Measurements from ENCODE around the gene NAPG. TPM values are rescaled to one million over a fixed set of nuclear protein-coding genes. Genes with fewer than 3 reads are reported as not detected.
"Not testable (repeated sequence)": the region's sequence is repeated elsewhere in the genome, so short reads cannot be mapped to it uniquely, and the experiment has no call there.

NAPG gene
- total RNA-seq, 1 donor from 2014 or later: 28.3 TPM

GRCh38 chr18:10563886-10564285 is 38.1 kb downstream of the NAPG start:
- H3K4me3 Mint-ChIP-seq (ENCODE audit: unreplicated experiment): no peak overlapping the region
- peaks cover 10% of the 10 kb centered on the region for H3K4me1 Mint-ChIP-seq (ENCODE audit: unreplicated experiment)
- H3K36me3 Mint-ChIP-seq (ENCODE audit: unreplicated experiment): no peaks in the 10 kb centered on the region
- TF ChIP-seq CTCF (IDR thresholded peaks at IDR 0.05): no peak
- no peak overlapping the region for H3K27ac Mint-ChIP-seq (ENCODE audit: unreplicated experiment)
- H3K27me3 Mint-ChIP-seq (ENCODE audit: unreplicated experiment): no peaks in the 10 kb centered on the region
- H3K9me3 Mint-ChIP-seq (ENCODE audit: unreplicated experiment): no peaks in the 10 kb centered on the region
- DNase-seq (ENCODE audit: extremely low spot score, unreplicated experiment): no peak

- H3K4me1 Mint-ChIP-seq (ENCODE audit: unreplicated experiment): peaks cover 8% of the 10 kb centered on the region
- H3K36me3 Mint-ChIP-seq (ENCODE audit: unreplicated experiment): no peaks in the 10 kb centered on the region
- no peak overlapping the region for H3K27ac Mint-ChIP-seq (ENCODE audit: unreplicated experiment)
- no peaks in the 10 kb centered on the region for H3K27me3 Mint-ChIP-seq (ENCODE audit: unreplicated experiment)
- TF ChIP-seq CTCF (IDR thresholded peaks at IDR 0.05): no peak
- H3K4me3 Mint-ChIP-seq (ENCODE audit: unreplicated experiment): no peak overlapping the region
- no peaks in the 10 kb centered on the region for H3K9me3 Mint-ChIP-seq (ENCODE audit: unreplicated experiment)
- DNase-seq (ENCODE audit: extremely low spot score, unreplicated experiment): no peak
Measured at GRCh38 chr18:10564975-10565773, 39.3 kb downstream of the NAPG start.

- no peaks in the 10 kb centered on the region for H3K36me3 Mint-ChIP-seq (ENCODE audit: unreplicated experiment)
- DNase-seq (ENCODE audit: extremely low spot score, unreplicated experiment): no peak
- H3K27ac Mint-ChIP-seq (ENCODE audit: unreplicated experiment): no peak overlapping the region
- no peak for TF ChIP-seq CTCF (IDR thresholded peaks at IDR 0.05)
- H3K4me3 Mint-ChIP-seq (ENCODE audit: unreplicated experiment): no peak overlapping the region
- no peaks in the 10 kb centered on the region for H3K27me3 Mint-ChIP-seq (ENCODE audit: unreplicated experiment)
- peaks cover 8% of the 10 kb centered on the region for H3K4me1 Mint-ChIP-seq (ENCODE audit: unreplicated experiment)
- no peaks in the 10 kb centered on the region for H3K9me3 Mint-ChIP-seq (ENCODE audit: unreplicated experiment)
Measured at GRCh38 chr18:10565835-10566234, 40.0 kb downstream of the NAPG start.

GRCh38 chr18:10566390-10566789 is 40.6 kb downstream of the NAPG start:
- H3K9me3 Mint-ChIP-seq (ENCODE audit: unreplicated experiment): no peaks in the 10 kb centered on the region
- TF ChIP-seq CTCF (IDR thresholded peaks at IDR 0.05): no peak
- no peaks in the 10 kb centered on the region for H3K36me3 Mint-ChIP-seq (ENCODE audit: unreplicated experiment)
- H3K27me3 Mint-ChIP-seq (ENCODE audit: unreplicated experiment): no peaks in the 10 kb centered on the region
- H3K27ac Mint-ChIP-seq (ENCODE audit: unreplicated experiment): no peak overlapping the region
- H3K4me1 Mint-ChIP-seq (ENCODE audit: unreplicated experiment): peaks cover 8% of the 10 kb centered on the region
- no peak overlapping the region for H3K4me3 Mint-ChIP-seq (ENCODE audit: unreplicated experiment)
- DNase-seq (ENCODE audit: extremely low spot score, unreplicated experiment): no peak

GRCh38 chr18:10569941-10570340 is 44.1 kb downstream of the NAPG start:
- not testable (repeated sequence) for H3K27ac Mint-ChIP-seq (ENCODE audit: unreplicated experiment); DNase-seq (ENCODE audit: extremely low spot score, unreplicated experiment); H3K27me3 Mint-ChIP-seq (ENCODE audit: unreplicated experiment); H3K4me3 Mint-ChIP-seq (ENCODE audit: unreplicated experiment); H3K4me1 Mint-ChIP-seq (ENCODE audit: unreplicated experiment); H3K9me3 Mint-ChIP-seq (ENCODE audit: unreplicated experiment); H3K36me3 Mint-ChIP-seq (ENCODE audit: unreplicated experiment)

Data from osteocyte (in vitro differentiated cells).